Stimulated activated CD8-positive, alpha-beta memory T cell treated with anti-CD3 and anti-CD28 coated beads, Interleukin-2, amount 100 ng/mL, for 1 hour (primary cell): ENCODE measurements around the gene B3GNT9.
A peak's percentile ranks its signal among the peaks of the same experiment; 100 is the strongest.

Experiments
- DNase-seq, 2 donors: peaks; one replicate each; pipeline ENCODE4 v3.0.0-alpha.2; 2020; ENCODE audit warnings: low read depth in 2 of 2

B3GNT9 gene

GRCh38 chr16:67167588-67167987 is 16.8 kb upstream of the B3GNT9 start:
- DNase-seq, result no peak

- DNase-seq, result no peak
Measured at GRCh38 chr16:67166598-67167168, 15.9 kb upstream of the B3GNT9 start.

- DNase-seq, result no peak
Measured at GRCh38 chr16:67166110-67166547, 15.3 kb upstream of the B3GNT9 start.

- no peak for DNase-seq
Measured at GRCh38 chr16:67165121-67166078, 14.6 kb upstream of the B3GNT9 start.

- no peak for DNase-seq
Measured at GRCh38 chr16:67164599-67165061, 13.8 kb upstream of the B3GNT9 start, which contains the start of gene HSF4. Gene HSF4, plus strand, starts transcription at chr16:67164745. Its CDS starts 67 bp downstream, at chr16:67164812.

GRCh38 chr16:67163999-67164558 is 13.3 kb upstream of the B3GNT9 start:
- no peak for DNase-seq

- no peak for DNase-seq
Measured at GRCh38 chr16:67163164-67163998, 12.6 kb upstream of the B3GNT9 start.

GRCh38 chr16:67162506-67163163 is 11.8 kb upstream of the B3GNT9 start:
- no peak for DNase-seq

GRCh38 chr16:67161595-67162058 is 10.8 kb upstream of the B3GNT9 start:
- no peak for DNase-seq

- peak; percentile 43 to 69 for DNase-seq
Measured at GRCh38 chr16:67158637-67159600, 8.1 kb upstream of the B3GNT9 start.

GRCh38 chr16:67157892-67158635 is 7.3 kb upstream of the B3GNT9 start:
- DNase-seq, result no peak

GRCh38 chr16:67157106-67157748 is 6.4 kb upstream of the B3GNT9 start:
- no peak for DNase-seq

- no peak for DNase-seq
Measured at GRCh38 chr16:67156143-67156844, 5.5 kb upstream of the B3GNT9 start.

GRCh38 chr16:67155295-67156142 is 4.7 kb upstream of the B3GNT9 start:
- peak; percentile 52 to 62 for DNase-seq

GRCh38 chr16:67154578-67155294 is 3.9 kb upstream of the B3GNT9 start:
- DNase-seq, result no peak

- no peak for DNase-seq
Measured at GRCh38 chr16:67151431-67152097, 766 bp upstream of the B3GNT9 start.
